Peyer's patch (tissue), 4 donors: Measurements from ENCODE around the gene ACRV1.

Experiments used
- CTCF ChIP-seq, 6 experiments: fragments of 450-650 bp in 4 of 6; fragments of 200-600 bp in 2 of 6; sonication (generic) in 1 of 6; IDR thresholded peaks; one replicate each; pipeline ENCODE4 v1.5.1; 2017 to 2019; ENCODE audit warnings: antibody characterized with exemption in 6 of 6, mild to moderate bottlenecking in 3 of 6, moderate library complexity in 1 of 6
- POLR2A ChIP-seq, 2 donors: fragments of 450-650 bp; IDR thresholded peaks; one replicate each; pipeline ENCODE4 v1.5.1; 2017; ENCODE audit warnings: antibody characterized with exemption in 2 of 2, mild to moderate bottlenecking in 2 of 2, moderate library complexity in 2 of 2

GRCh38 chr11:125667151-125667550, 13.5 kb downstream of the ACRV1 start:
- TF ChIP-seq CTCF (IDR thresholded peaks at IDR 0.05) (no peak), POLR2A (IDR thresholded peaks at IDR 0.05) (no peak)
